GM12872 (cell line): Measurements from ENCODE around the gene SETDB1.

Experiments
- CTCF ChIP-seq: IDR thresholded peaks from 3 replicates; pipeline ENCODE4 v1.5.1; 2011; ENCODE audit warnings: low read depth, mild to moderate bottlenecking, low read length, moderate library complexity; ENCODE audit not compliant: insufficient read depth

The SETDB1 gene

GRCh38 chr1:150955280-150955679 is 29.1 kb downstream of the SETDB1 start:
- no peak for TF ChIP-seq CTCF

GRCh38 chr1:150957666-150958065 is 31.5 kb downstream of the SETDB1 start:
- no peak for TF ChIP-seq CTCF

- no peak for TF ChIP-seq CTCF
Measured at GRCh38 chr1:150960646-150961045, 34.5 kb downstream of the SETDB1 start.

- no peak for TF ChIP-seq CTCF
Measured at GRCh38 chr1:150961756-150962155, 35.6 kb downstream of the SETDB1 start.

- TF ChIP-seq CTCF: no peak
Measured at GRCh38 chr1:150963321-150964163, 37.4 kb downstream of the SETDB1 start.

- no peak for TF ChIP-seq CTCF
Measured at GRCh38 chr1:150964164-150964489, 38.0 kb downstream of the SETDB1 start.

GRCh38 chr1:150965605-150966004 is 39.4 kb downstream of the SETDB1 start:
- no peak for TF ChIP-seq CTCF
